Calu3 (cell line): ENCODE results near the gene USP38. TPM values are rescaled to one million over a fixed set of nuclear protein-coding genes. Genes with fewer than 3 reads are reported as not detected.
"Not testable (repeated sequence)": the region's sequence is repeated elsewhere in the genome, so short reads cannot be mapped to it uniquely, and the experiment has no call there.

Source experiments
- BruUV-seq: library from RNA; stranded (reverse); fragments of 400-500 nt; replicated peaks from 2 replicates; lab custom pipeline; 2021; lab: Mats Ljungman, UMichigan
- CTCF ChIA-PET: fragments of 300-600 bp; sonication (Branson Sonifier 250); formaldehyde crosslinking; loops from one replicate; lab custom pipeline; 2022; ENCODE audit warnings: antibody characterized with exemption; lab: Charles Lee
- DNase-seq: peaks from one replicate; pipeline ENCODE4 v3.0.0; 2022
- H3K27ac Mint-ChIP-seq: one replicate; pipeline ENCODE4 v1.8.0; 2022; ENCODE audit warnings: mixed read lengths; ENCODE audit not compliant: unreplicated experiment
- H3K27me3 Mint-ChIP-seq: one replicate; pipeline ENCODE4 v1.8.0; 2022; ENCODE audit warnings: mixed read lengths; ENCODE audit not compliant: unreplicated experiment
- H3K36me3 Mint-ChIP-seq: one replicate; pipeline ENCODE4 v1.8.0; 2022; ENCODE audit warnings: mild to moderate bottlenecking, moderate library complexity, mixed read lengths; ENCODE audit not compliant: insufficient read depth, unreplicated experiment
- H3K4me1 Mint-ChIP-seq: one replicate; pipeline ENCODE4 v1.8.0; 2022; ENCODE audit warnings: mild to moderate bottlenecking, low read depth, mixed read lengths; ENCODE audit not compliant: unreplicated experiment
- H3K4me3 Mint-ChIP-seq: one replicate; pipeline ENCODE4 v1.8.0; 2022; ENCODE audit warnings: mild to moderate bottlenecking, low read depth, moderate library complexity, mixed read lengths; ENCODE audit not compliant: unreplicated experiment
- H3K9me3 Mint-ChIP-seq: one replicate; pipeline ENCODE4 v1.8.0; 2022; ENCODE audit warnings: low read depth, mixed read lengths; ENCODE audit not compliant: unreplicated experiment
- CTCF ChIP-seq: fragments of 200-600 bp; IDR thresholded peaks from one replicate; pipeline ENCODE4 v1.8.0; 2022; ENCODE audit warnings: antibody characterized with exemption; ENCODE audit not compliant: unreplicated experiment
- intact Hi-C: fragments of 100-400 bp; cut with micrococcal nuclease; formaldehyde crosslinking; loops from one replicate; pipeline ENCODE4 v1.10.0; 2022; ENCODE audit not compliant: unreplicated experiment
- total RNA-seq: library from RNA; stranded (reverse); gene quantifications from 2 replicates; pipeline ENCODE4 v1.2.3, GENCODE V29; 2022

USP38 gene
- total RNA-seq, 1 experiment from 2014 or later = 15.9 TPM

- H3K36me3 Mint-ChIP-seq = no peaks in the 10 kb centered on the region
- no peaks in the 10 kb centered on the region for H3K9me3 Mint-ChIP-seq
- CTCF ChIA-PET = interaction anchor here (0.7 kb wide), 1 partner anchor 1010 kb away, joined by 5 read pairs; no protein-coding TSS in a partner anchor
- no peaks in the 10 kb centered on the region for H3K4me1 Mint-ChIP-seq
- intact Hi-C loops = no loop called here
- no peak overlapping the region for H3K27ac Mint-ChIP-seq
- no peak for TF ChIP-seq CTCF
- no peak overlapping the region for H3K4me3 Mint-ChIP-seq
- no TSS peak for BruUV-seq
- H3K27me3 Mint-ChIP-seq = no peaks in the 10 kb centered on the region
- DNase-seq = no peak
Measured at GRCh38 chr4:143230683-143231082, 46.0 kb downstream of the USP38 start.

- no peaks in the 10 kb centered on the region for H3K4me1 Mint-ChIP-seq
- BruUV-seq = no TSS peak
- H3K36me3 Mint-ChIP-seq = no peaks in the 10 kb centered on the region
- no peak for TF ChIP-seq CTCF
- intact Hi-C loops = no loop called here
- no peaks in the 10 kb centered on the region for H3K9me3 Mint-ChIP-seq
- H3K27ac Mint-ChIP-seq = no peak overlapping the region
- no peak for DNase-seq
- no peak overlapping the region for H3K4me3 Mint-ChIP-seq
- no peaks in the 10 kb centered on the region for H3K27me3 Mint-ChIP-seq
- CTCF ChIA-PET = no interaction called here
Measured at GRCh38 chr4:143232277-143232676, 47.6 kb downstream of the USP38 start.

- CTCF ChIA-PET = no interaction called here
- DNase-seq = no peak
- intact Hi-C loops = no loop called here
- H3K4me1 Mint-ChIP-seq = no peaks in the 10 kb centered on the region
- no peaks in the 10 kb centered on the region for H3K9me3 Mint-ChIP-seq
- no peak overlapping the region for H3K27ac Mint-ChIP-seq
- no peaks in the 10 kb centered on the region for H3K36me3 Mint-ChIP-seq
- no peak for TF ChIP-seq CTCF
- H3K4me3 Mint-ChIP-seq = no peak overlapping the region
- BruUV-seq = no TSS peak
- no peaks in the 10 kb centered on the region for H3K27me3 Mint-ChIP-seq
Measured at GRCh38 chr4:143234153-143234552, 49.4 kb downstream of the USP38 start.

- intact Hi-C loops, H3K4me3 Mint-ChIP-seq, DNase-seq, H3K36me3 Mint-ChIP-seq, H3K27me3 Mint-ChIP-seq, H3K9me3 Mint-ChIP-seq, BruUV-seq, H3K27ac Mint-ChIP-seq: not testable (repeated sequence)
- H3K4me1 Mint-ChIP-seq = peaks cover 16% of the 10 kb centered on the region
- CTCF ChIA-PET = interaction anchor here (0.7 kb wide), 1 partner anchor 12 kb away, joined by 3 read pairs; no protein-coding TSS in a partner anchor
Measured at GRCh38 chr4:143237195-143237594, 52.5 kb downstream of the USP38 start.

- TF ChIP-seq CTCF = no peak
- CTCF ChIA-PET = no interaction called here
Measured at GRCh38 chr4:143240939-143241679, 56.4 kb downstream of the USP38 start.

More at GRCh38 chr4:143240939-143241679, 56.4 kb downstream of the USP38 start:
- Mint-ChIP-seq H3K9me3 (no peaks in the 10 kb centered on the region), H3K4me3 (no peak overlapping the region), H3K27ac (peak overlapping the region; percentile 67), H3K4me1 (peaks cover 19% of the 10 kb centered on the region), H3K36me3 (peaks cover 4% of the 10 kb centered on the region), H3K27me3 (no peaks in the 10 kb centered on the region)
- no peak for DNase-seq
- intact Hi-C loops = no loop called here
- no TSS peak for BruUV-seq
